Activated B cell treated with CpG ODN at 0.5 μM for 24 hours (primary cell): ENCODE data around the gene ANAPC15. TPM values are rescaled to one million over a fixed set of nuclear protein-coding genes. Genes with fewer than 3 reads are reported as not detected.

Experiments used
- ATAC-seq: fragments of 200-7000 bp; cut with Tn5 transposase; one replicate; pipeline ENCODE4 v1.10.0; 2021; ENCODE audit warnings: low read depth, mild to moderate bottlenecking, moderate library complexity
- CTCF ChIA-PET: fragments of 350-600 bp; sonication (Branson Sonifier 250); formaldehyde crosslinking; loops from one replicate; lab custom pipeline; 2021; ENCODE audit warnings: antibody characterized with exemption; lab: Charles Lee
- POLR2A ChIA-PET: fragments of 350-600 bp; sonication (Branson Sonifier 250); formaldehyde crosslinking; loops from one replicate; lab custom pipeline; 2021; ENCODE audit warnings: antibody characterized with exemption; lab: Charles Lee
- DNase-seq: peaks from one replicate; pipeline ENCODE4 v3.0.0; 2022
- H3K27ac Mint-ChIP-seq: one replicate; pipeline ENCODE4 v1.8.0; 2020; ENCODE audit warnings: mixed read lengths
- H3K27me3 Mint-ChIP-seq: one replicate; pipeline ENCODE4 v1.8.0; 2021; ENCODE audit warnings: mixed read lengths
- H3K36me3 Mint-ChIP-seq: one replicate; pipeline ENCODE4 v1.8.0; 2021; ENCODE audit warnings: low read depth, mixed read lengths
- H3K4me1 Mint-ChIP-seq: one replicate; pipeline ENCODE4 v1.8.0; 2021; ENCODE audit warnings: mixed read lengths
- H3K4me3 Mint-ChIP-seq: one replicate; pipeline ENCODE4 v1.8.0; 2020; ENCODE audit warnings: mild to moderate bottlenecking, mixed read lengths
- H3K9me3 Mint-ChIP-seq: one replicate; pipeline ENCODE4 v1.8.0; 2020; ENCODE audit warnings: mixed read lengths
- CTCF ChIP-seq: fragments of 200-600 bp; IDR thresholded peaks from one replicate; pipeline ENCODE4 v1.8.0; 2022; ENCODE audit warnings: antibody characterized with exemption, mild to moderate bottlenecking
- intact Hi-C: fragments of 100-400 bp; cut with micrococcal nuclease; formaldehyde crosslinking; loops from one replicate; pipeline ENCODE4 v1.15.1; 2024
- total RNA-seq: library from RNA; stranded (reverse); gene quantifications from 2 replicates; pipeline ENCODE4 v1.2.3, GENCODE V29; 2022

ANAPC15 gene
- total RNA-seq, 1 donor from 2014 or later = 44.4 TPM

- no peak overlapping the region for H3K27ac Mint-ChIP-seq
- ChIA-PET CTCF (no interaction called here), POLR2A (no interaction called here)
- intact Hi-C loops = no loop called here
- no peak overlapping the region for H3K4me3 Mint-ChIP-seq
- H3K27me3 Mint-ChIP-seq = peaks cover 18% of the 10 kb centered on the region
- H3K9me3 Mint-ChIP-seq = peaks cover 17% of the 10 kb centered on the region
- ATAC-seq (no peak), DNase-seq (no peak)
- H3K4me1 Mint-ChIP-seq = no peaks in the 10 kb centered on the region
- no peak for TF ChIP-seq CTCF
- H3K36me3 Mint-ChIP-seq = peaks cover 3% of the 10 kb centered on the region
These were observed 20.2 kb upstream of the ANAPC15 start for GRCh38 chr11:72132646-72133045.

- ATAC-seq = no peak
- H3K9me3 Mint-ChIP-seq = peaks cover 24% of the 10 kb centered on the region
- TF ChIP-seq CTCF = no peak
- no peak for DNase-seq
- no peak overlapping the region for H3K27ac Mint-ChIP-seq
- intact Hi-C loops = no loop called here
- POLR2A ChIA-PET = interaction anchor here (0.6 kb wide), 1 partner anchor 97 kb away, joined by 8 read pairs; no protein-coding TSS in a partner anchor
- H3K4me3 Mint-ChIP-seq = no peak overlapping the region
- peaks cover 3% of the 10 kb centered on the region for H3K36me3 Mint-ChIP-seq
- no peaks in the 10 kb centered on the region for H3K4me1 Mint-ChIP-seq
- peaks cover 19% of the 10 kb centered on the region for H3K27me3 Mint-ChIP-seq
- CTCF ChIA-PET = no interaction called here
These were observed 16.9 kb upstream of the ANAPC15 start for GRCh38 chr11:72129381-72129780.

GRCh38 chr11:72127923-72128322 lies 15.4 kb upstream of the ANAPC15 start:
- ATAC-seq (no peak), DNase-seq (no peak)
- ChIA-PET CTCF (interaction anchor here (1.2 kb wide), 1 partner anchor 103 kb away, joined by 4 read pairs; no protein-coding TSS in a partner anchor), POLR2A (no interaction called here)
- peaks cover 25% of the 10 kb centered on the region for H3K9me3 Mint-ChIP-seq
- no peak overlapping the region for H3K27ac Mint-ChIP-seq
- H3K27me3 Mint-ChIP-seq = peaks cover 21% of the 10 kb centered on the region
- H3K36me3 Mint-ChIP-seq = peaks cover 3% of the 10 kb centered on the region
- no peak for TF ChIP-seq CTCF
- intact Hi-C loops = no loop called here
- H3K4me3 Mint-ChIP-seq = no peak overlapping the region
- no peaks in the 10 kb centered on the region for H3K4me1 Mint-ChIP-seq

DNA sequence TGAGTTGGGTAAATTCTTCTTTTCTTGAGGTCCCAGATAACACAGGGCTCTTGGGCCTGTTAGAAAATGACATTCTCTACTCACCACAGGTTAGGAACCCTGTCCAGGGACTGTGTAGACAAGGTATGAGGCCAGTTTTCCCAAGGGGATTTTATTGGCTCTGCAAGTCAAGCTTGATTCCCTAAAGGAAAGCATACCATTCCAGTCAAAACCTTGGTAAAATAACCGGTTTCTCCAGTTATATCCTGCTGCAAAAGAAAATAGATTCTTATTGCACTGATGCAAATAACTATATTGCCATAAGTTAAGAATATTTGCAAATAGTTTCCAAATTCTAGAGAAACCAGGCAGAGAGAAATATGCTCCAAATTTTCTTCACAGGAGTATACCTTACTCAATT lies 13.5 kb upstream of the ANAPC15 start:
- no peak for TF ChIP-seq CTCF
- H3K4me1 Mint-ChIP-seq = no peaks in the 10 kb centered on the region
- no peak for ATAC-seq
- intact Hi-C loops = no loop called here
- ChIA-PET POLR2A (no interaction called here), CTCF (no interaction called here)
- peaks cover 23% of the 10 kb centered on the region for H3K27me3 Mint-ChIP-seq
- H3K36me3 Mint-ChIP-seq = peaks cover 3% of the 10 kb centered on the region
- no peak overlapping the region for H3K4me3 Mint-ChIP-seq
- peaks cover 25% of the 10 kb centered on the region for H3K9me3 Mint-ChIP-seq
- no peak for DNase-seq
- no peak overlapping the region for H3K27ac Mint-ChIP-seq

DNA sequence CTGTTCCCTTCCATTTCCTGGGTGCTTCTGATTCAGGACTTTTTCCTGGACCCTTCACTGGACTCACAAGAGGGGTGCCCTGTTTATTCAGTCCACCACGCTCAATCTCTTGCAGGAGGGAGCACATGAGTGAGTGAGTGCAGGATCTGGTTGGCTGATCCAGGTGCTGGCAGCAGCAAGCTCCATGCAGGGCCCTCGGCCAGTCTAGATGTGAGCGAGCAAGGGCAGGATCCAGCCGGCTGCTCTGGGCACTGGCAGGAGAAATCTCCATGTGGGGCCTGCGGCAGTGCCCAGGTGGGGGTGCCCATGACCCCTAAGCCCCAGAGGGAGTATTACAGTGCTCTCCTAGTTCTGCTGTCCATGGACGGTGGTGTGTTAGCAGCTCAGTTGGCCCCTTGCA lies 11.6 kb upstream of the ANAPC15 start:
- peaks cover 20% of the 10 kb centered on the region for H3K9me3 Mint-ChIP-seq
- no peak overlapping the region for H3K27ac Mint-ChIP-seq
- ATAC-seq (no peak), DNase-seq (no peak)
- intact Hi-C loops = no loop called here
- TF ChIP-seq CTCF = no peak
- H3K27me3 Mint-ChIP-seq = peaks cover 21% of the 10 kb centered on the region
- H3K4me3 Mint-ChIP-seq = no peak overlapping the region
- peaks cover 3% of the 10 kb centered on the region for H3K36me3 Mint-ChIP-seq
- POLR2A ChIA-PET = interaction anchor here (2.2 kb wide), 1 partner anchor 11 kb away, joined by 6 read pairs; the partner anchor contains the start of gene ANAPC15
- CTCF ChIA-PET = no interaction called here
- no peaks in the 10 kb centered on the region for H3K4me1 Mint-ChIP-seq
